GM21447 (cell line): ENCODE measurements around the gene XCR1.
"Not testable (repeated sequence)": the region's sequence is repeated elsewhere in the genome, so short reads cannot be mapped to it uniquely, and the experiment has no call there.

ENCODE experiments used
- ATAC-seq: cut with Tn5 transposase; IDR thresholded peaks from one replicate; pipeline ENCODE4 v1.9.1; 2021; ENCODE audit not compliant: unreplicated experiment

The XCR1 gene, protein sequence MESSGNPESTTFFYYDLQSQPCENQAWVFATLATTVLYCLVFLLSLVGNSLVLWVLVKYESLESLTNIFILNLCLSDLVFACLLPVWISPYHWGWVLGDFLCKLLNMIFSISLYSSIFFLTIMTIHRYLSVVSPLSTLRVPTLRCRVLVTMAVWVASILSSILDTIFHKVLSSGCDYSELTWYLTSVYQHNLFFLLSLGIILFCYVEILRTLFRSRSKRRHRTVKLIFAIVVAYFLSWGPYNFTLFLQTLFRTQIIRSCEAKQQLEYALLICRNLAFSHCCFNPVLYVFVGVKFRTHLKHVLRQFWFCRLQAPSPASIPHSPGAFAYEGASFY

DNA sequence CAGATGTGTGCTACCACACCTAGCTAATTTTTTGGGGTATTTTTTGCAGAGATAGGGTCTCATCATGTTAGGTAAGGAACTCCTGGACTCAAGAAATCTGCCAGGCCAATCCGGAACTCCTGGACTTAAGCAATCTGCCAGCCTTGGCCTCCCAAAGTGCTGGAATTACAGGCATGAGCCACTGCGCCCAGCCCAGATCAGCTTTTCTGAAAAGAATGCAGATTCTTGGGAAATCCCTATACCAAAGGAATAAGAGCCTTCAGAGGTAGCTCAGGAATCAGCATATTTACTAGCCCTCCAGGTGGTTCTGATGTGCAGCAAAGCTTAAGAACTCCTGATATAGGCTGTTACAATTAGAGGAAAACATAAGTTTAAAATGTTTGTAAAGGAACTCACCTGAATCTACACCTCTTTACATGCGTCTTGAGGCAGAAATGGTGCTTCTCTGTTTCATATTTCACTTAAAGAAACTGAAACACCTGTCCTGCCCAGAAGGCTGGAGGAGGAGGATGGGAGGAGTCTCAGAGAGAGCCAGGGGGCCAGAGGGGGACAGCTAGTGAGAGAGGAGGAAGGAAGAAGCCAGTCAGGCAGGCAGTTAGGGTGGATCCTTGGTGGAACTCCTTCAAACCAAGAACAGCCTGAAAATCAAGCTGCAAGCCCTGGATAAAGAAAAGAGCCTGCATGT, at the start of gene XCR1:
TSS of gene XCR1 (minus strand) at position 463 of the 685 bp plus-strand sequence. CDS start 5,536 bp downstream, outside the sequence.
- no peak for ATAC-seq

DNA sequence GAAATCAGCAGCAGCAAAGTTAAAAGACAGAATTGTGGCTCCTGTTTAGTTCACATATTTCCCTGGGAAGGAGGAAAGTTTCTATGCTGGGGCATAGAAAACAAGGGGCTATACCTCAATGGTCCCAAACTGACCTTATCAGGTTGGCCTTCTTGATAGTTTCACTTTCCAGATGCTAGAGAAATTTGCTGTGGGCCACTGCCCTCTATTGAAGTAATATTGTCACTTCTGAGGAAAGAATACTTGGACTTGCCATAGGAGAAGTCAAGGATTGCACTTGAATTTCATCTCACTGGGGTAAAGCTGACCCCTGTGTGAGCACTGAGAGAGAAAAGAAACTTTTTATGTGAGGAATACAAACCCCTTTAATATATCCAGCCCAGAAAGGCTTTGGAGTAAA, 49.3 kb upstream of the XCR1 start:
- no peak for ATAC-seq

DNA sequence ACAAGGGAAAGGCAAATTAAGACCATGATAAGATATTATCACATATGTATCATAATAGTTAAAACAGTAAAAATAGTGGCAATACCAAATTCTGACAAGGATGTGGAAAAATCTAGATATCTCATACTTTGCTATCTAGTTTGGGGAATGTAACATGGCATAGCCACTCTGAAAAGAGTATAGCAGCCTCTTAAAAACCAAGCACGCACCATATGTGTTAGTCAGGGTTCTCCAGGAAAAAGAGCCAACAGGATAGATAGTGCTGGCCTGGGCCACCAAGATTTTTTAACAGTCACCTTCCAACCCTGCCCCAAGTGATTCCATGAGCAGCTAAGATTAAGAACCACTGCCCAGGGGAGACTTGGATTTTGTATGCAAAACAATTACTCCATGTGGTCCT, 48.5 kb upstream of the XCR1 start:
- no peak for ATAC-seq

DNA sequence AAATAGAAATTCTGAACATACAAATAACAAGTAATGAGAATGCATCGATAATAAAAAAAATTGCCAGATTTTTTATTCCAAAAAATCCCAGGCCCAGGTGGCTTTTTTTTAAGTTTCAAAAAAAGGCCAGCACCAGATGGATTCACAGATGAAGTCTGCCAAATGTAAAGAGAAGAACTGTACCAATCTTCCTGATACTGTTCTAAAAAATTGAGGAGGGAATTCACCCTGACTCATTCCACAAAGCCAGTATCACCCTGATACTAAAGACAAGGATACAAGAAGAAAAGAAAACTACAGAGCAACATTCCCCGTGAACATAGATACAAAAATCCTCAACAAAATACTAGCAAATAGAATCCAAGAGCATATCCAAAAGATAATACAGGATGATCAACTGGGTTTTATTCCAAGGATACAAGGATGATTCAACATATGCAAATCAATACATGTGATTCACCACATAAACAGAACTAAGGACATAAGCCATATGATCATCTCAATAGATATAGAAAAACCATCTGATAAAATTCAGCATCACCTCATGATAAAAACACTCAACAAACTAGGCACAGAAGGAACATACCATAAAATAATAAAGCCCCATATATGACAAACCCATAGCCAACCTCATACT, 44.1 kb upstream of the XCR1 start:
- no peak for ATAC-seq

DNA sequence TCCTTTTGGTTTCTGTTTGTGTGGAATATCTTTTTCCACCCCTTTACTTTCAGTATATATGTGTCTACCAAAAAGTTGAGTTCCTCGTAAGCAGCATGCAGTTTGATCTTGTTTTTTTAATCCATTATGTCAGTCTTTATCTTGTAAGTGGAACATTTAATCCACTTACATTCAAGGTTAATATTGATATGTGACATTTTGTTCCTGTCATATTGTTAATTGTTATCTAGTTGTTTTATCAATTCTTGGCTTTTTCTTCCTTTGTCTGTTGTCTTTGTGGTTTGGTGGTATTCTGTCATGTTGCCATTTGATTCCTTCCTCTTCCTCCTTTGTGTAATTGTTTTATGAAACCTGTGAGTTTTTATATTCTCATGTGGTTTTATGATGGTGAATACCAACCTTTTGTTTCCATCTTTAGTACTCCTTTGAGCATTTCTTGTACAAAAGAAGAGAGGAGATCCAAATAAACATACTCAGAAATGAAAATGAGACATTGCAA, 43.4 kb upstream of the XCR1 start:
- no peak for ATAC-seq

DNA sequence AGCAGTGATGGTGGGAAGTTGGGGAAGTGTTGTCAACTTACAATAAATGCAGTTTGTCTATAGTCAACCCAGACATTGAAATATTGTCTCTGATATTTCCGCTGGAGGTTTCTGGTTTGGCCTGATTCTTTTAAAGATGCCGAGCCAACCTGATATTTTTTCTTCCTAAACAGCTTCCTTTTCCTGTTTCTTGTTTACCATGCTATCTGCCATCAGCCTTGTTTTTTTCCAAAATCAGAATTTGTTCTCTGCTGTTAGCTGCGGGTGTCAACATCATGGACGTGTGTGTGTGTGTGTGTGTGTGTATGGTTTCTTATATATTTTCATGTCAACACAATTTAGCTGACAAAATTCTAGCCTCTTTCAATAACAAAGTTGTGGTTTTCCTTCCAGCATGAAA, 41.2 kb upstream of the XCR1 start:
- ATAC-seq, result no peak

DNA sequence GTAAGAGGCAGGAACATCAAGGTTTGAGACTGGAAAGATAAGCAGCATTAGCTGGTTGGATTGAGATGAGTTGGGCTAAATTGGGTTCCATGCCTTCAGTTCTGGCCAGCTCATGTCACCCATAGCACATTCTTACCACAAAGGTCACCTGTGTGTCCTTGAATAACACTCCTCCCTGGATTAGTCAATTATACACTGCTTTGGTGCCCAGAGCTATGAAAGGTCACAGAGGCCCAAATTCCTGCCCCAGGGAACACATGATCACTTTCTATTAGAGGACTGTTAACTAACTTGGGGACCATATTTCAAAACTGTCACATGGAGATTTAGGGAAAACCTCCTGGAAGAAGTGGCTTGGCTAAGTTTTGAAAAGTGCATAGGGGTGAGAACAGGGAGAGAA, 40.1 kb upstream of the XCR1 start:
- ATAC-seq, result no peak

DNA sequence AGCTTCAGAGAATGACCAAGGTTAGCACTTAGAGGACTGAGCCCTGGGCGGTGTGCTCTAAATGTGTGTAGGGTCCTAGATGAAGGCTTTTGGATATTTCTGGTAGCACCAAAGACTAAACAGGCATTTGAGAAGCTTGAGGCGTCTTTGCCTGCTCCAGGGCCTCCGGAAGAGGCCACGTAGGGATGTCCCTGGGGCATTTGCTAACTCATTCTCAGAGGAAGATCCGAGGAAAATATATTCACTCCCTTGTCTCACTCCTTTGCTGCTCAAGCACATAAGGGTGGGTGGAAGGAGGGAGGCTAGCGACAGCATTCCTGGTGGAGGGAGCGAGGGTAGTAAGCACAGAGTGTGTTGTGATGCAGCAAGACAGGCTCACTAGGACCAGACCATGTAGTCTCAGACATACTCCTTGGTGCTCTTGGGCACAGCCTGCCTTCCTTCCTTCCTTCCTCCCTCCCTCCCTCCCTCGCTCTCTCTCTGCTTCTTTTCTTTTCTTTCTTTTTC, 38.5 kb upstream of the XCR1 start:
- ATAC-seq, result no peak

DNA sequence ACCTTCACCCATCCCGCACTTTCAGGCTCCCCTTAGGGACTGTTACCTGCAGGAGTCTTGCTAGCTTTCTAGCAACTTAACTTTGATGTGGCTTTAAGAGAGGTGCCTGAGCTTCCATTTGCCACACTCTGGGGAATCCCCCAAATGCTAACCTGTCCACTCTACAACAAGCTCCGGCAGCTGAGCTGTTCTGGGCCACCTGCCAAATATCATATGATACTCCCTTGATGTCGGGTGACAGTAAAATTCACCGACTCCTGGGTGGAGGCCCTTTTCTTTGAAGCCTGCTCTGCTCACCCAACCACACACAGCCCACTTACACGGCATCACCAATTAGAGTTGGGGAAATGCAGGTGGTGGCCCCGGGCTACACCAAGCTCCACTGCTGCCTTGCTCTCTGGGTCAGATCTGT, 38.0 kb upstream of the XCR1 start:
- no peak for ATAC-seq

DNA sequence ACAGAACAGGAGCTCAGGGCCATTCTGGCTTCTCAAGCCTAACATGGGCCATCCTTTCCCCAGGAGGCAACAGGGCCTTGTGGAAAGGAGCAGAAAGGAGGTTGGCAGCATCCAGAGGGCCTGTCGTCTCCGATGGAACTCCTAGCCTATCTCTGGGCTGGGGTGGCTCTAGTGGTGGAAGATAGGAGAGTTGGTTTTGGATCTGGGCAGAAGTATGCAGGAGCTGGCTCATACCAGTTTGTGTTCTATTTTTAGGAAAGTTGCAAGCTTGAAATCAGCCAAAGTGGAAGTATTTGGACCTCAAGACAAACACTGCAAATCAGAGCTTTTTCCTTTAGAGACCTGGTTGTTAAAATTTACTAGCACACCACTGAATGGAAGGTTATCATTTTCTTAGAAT, 35.4 kb upstream of the XCR1 start:
- ATAC-seq, result no peak

DNA sequence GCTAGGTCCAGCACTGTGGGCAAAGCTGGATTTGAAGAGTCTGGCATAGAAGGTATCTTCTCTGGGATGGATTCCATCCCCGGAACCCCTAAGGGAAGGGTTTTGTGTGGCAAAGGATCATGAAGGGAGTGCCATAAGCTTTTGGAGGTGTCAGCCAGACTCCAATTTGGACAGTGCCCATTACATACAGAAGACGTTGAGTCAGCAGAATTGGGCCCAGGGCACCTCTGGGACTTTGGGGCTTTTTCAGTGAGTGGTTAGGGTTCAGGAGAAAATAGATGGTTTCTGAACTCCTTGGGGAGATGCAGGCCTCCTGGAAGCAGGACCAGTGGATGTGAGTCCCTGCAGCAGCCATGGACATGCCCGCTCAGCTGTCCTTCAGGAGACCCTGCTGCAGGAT, 34.6 kb upstream of the XCR1 start:
- no peak for ATAC-seq

DNA sequence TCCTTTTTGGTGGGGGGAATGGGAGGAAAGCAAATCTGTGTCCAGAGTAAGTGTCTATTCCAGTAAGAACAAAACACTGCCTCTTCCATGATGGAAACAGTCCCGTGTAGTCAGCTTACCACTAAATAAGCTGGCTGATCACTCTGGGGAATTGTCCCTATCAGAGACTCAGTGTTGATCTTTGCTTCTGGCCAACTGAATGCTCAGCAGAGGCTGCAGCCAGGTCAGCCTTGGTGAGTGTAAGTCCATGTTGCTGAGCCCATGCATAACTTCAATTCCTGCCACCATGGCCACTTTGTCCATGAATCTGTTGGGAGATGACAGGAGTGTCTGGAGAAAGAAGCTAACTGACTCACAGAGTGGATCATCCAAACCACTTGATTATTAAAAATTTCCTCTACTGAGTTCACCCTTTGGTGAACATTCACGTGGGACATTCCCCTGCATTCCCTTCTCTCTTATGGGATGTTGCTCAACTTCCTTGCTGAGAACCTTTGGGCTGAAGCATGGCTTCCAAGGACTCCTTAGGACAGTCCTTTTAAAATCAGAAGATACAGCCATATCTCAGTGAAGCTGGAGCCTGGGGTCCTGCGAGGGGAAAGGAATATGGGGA, 33.9 kb upstream of the XCR1 start:
- ATAC-seq, result no peak

DNA sequence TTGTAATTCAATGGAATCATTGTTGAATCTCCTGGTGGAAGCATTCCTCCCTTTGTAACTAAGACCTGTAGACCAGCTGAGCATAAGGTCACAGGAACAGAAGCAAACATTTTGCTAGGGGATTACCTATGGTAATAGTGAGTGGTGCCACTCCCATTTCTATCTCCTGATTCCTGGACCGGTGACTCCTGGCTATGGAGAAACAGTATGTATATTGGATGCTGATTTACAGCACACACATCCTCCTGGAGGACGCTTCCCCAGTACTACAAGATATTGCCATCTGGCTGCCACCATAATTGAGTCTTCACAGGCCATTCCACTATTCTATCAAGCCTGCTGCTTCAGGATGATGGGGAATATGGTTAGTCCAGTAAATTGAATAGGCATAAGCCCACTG, 33.3 kb upstream of the XCR1 start:
- no peak for ATAC-seq

DNA sequence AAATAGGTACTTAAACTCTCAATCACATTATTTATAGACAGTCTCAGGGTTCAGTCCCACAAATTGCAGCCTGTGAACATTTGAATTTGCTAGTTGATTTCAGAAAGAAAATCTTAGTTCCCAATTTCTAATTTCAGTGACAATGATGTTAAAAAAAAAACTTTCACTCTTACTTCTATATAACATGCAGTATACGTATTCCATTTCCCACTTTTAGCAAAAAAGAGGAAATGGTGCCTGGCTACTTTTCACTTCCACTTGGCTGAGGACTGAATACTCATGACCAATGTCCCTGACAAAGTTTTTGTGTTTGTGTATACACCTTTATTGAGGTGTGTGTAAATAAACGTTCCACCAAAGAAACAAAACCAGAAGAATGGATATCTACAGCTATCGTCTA, 32.1 kb upstream of the XCR1 start:
- ATAC-seq, result no peak

DNA sequence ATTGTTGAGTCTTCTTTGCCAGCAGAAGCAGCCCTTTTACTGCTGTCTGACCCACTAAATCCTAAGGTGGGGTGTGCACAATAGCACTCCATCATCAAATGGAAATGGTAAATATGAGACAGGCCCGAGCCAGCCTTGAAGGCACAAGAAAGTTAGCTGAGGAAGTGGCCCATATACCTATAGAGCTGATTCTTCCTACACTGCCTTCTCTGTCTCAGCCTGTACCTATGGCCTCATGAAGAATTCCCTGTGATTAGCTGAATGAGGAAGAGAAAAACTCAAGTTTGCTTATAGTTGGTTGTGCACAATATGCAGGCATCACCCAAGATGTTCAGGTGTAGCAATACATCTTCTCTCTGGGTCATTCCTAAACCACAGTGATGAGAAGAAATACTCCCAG, 31.7 kb upstream of the XCR1 start:
- ATAC-seq, result no peak

DNA sequence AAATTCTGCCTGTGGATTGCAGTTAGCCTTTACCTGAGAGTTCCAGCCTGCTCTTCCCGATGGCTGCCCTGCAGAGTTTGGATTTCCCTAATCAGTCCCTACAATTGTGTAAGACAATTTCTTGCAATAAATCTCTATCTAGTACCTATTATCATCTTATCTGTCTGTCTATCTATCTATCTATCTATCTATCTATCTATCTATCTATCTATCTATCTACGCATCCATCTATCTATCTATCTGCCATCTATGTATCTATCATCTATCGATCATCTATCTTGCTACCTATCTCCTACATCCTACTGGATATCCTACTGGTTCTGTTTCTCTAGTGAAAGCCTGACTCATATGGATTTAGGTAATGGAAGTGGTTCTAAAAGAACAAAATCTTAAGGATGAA, 30.4 kb upstream of the XCR1 start:
- ATAC-seq, result no peak

DNA sequence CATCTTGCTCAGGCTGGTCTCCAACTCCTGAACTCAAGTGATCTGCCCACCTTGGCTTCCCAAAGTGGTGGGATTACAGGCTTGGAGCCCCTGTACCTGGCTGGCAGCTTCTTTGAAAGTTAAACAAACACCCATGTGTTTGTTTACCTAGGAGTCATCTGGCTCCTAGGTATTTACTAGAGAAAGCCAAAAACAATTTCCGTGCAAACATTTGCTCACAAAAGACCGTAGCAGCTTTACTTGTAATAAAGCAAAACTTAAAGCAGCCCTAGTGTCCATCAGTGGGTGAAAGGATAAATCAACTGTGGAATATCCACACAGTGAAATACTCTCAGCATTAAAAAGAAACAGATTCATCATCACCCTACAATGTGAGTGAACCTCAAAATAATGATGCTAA, 29.4 kb upstream of the XCR1 start:
- no peak for ATAC-seq

DNA sequence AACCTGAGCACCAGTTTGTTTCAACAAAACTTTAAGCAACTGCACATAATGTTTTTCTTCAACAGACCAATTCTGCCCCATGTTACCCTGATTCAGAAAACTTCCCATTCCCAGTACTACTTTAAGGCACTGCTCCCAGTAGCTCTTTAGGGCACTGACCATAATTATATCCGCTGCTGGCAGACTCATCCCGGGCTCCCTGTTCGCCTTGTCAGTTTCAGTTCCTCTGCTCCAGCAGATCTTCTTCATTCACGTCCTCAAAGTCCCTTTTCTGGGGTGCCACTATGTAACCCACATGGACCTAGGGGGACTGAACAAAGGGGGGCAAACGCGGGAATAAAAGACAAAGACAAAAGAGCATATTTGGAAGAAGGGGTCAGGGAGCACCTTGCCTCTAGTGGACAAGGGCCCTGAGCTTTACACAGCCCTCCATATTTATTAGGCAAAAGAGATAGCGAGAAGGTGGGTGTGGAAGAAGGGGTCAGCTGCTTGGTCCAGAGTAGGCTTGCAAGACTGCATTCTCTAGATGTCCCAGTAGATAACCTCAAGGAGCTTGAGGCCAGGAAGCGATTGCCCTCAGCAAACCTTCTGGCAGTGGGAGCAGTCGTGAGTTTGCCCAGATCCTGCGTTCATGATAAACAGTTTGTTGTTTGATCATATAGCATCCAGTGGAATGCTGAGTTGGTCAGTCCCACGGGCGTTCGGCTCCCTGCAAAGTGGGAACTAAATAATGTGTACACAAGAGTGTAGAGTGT, 26.7 kb upstream of the XCR1 start:
- ATAC-seq, result not testable (repeated sequence)

DNA sequence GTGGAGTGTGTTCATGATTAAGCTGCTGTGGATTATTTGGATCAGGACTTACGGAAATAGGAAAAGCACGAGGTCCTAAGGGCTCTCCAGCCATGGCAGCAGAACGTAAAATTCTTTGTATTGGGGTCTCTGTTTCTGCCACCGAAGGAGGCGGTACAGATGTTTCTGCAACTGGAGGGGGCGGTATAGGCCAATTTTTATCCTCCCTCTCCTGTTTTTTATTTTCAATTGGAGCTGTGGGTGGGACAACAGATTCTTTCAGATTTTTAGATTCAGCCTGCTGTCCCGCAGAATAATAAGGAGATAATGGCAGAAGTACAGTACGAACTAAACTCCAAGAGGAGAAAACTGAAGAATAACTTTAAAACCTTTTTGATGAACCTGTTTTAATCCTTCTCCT, 26.0 kb upstream of the XCR1 start:
- not testable (repeated sequence) for ATAC-seq

DNA sequence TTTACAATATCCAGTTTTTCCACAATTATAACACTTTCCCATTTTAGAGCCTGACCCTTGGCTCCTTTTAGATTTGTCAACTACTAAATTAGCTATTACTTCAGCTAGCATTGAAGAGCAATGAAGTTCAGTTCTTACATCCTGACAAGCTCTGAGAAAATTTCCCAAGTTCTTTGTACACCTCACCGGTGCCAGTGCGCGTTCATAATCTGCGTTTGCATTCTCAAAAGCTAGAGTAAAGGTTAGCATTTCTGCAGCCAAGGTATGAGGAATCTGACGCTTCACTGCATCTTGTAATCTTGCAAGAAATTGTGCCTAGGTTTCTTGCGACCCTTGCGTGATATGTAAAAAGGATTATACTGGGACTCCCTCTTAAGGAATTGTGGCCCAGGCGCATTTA, 25.2 kb upstream of the XCR1 start:
- no peak for ATAC-seq

DNA sequence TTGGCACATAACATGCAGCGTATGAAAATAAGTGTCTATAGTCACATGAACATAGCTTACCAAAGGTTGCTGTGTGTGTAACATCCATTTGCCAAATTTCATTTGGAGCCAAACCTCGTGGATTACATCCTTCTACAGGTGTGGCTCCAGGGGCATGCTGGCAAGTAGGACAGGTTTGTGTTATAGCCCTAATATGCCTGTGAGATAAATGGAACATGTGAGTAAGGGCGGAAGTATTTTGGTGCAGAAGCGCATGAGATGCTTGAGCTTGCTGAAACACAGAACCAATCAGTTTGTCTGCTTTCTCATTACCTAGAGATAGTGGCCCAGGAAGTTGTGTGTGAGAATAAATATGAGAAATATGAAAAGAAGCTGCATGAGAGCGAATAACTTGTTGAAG, 21.8 kb upstream of the XCR1 start:
- ATAC-seq, result no peak
